ENCODE results near the gene PTPRZ1. TPM values are rescaled to one million over a fixed set of nuclear protein-coding genes. Genes with fewer than 3 reads are reported as not detected.

PTPRZ1 gene
- total and polyA plus RNA-seq, 2 donors (not counting 1 experiment from before 2014, with no cell fraction given): not detected

DNA sequence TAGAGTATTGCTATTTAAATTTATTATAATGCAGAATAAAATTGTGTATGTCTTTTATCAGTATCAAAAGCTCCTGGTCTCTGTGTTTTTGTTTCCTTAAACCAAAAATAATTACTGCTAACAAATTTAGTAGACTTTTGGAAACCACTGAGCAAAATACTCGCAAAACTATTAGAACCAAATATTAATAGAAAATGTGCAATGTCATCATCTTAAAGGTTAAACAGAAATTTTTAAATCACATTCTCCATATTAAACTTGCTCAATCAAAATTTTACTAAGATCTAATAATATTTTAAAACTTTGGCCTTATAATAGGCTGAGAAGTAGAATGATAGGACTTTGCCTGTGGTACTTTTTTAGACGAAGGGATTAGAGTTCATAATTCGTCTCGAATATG is 222.7 kb downstream of the PTPRZ1 start:
- Histone ChIP-seq H3K27me3 (replicated peaks in 1 of 4; ENCODE audit: control extremely low read depth in 1 of 4, control insufficient read depth in 3 of 4, insufficient read depth in 4 of 4, low read length in 3 of 4) (no peaks in the 10 kb centered on the region), H3K79me2 (ENCODE audit: control insufficient read depth, insufficient read depth, low read length) (no peaks in the 10 kb centered on the region), H3K9me3 (ENCODE audit: control extremely low read depth in 1 of 3, control insufficient read depth in 2 of 3, insufficient read depth in 1 of 3, low read length in 2 of 3) (no peaks in the 10 kb centered on the region), H3K4me1 (ENCODE audit: control insufficient read depth in 2 of 2, insufficient read depth in 2 of 2, low read length in 2 of 2) (peaks cover 0 to 4% of the 10 kb centered on the region in 2 donors), H2AFZ (ENCODE audit: insufficient read depth, low read depth, low read length, poor library complexity, severe bottlenecking) (no peak overlapping the region), H4K20me1 (ENCODE audit: control insufficient read depth, insufficient read depth, low read length, poor library complexity, severe bottlenecking) (no peaks in the 10 kb centered on the region), H3K27ac (ENCODE audit: low read length in 2 of 2) (no peak overlapping the region), H3K4me2 (replicated peaks; ENCODE audit: low read depth, low read length, poor library complexity, severe bottlenecking) (no peak overlapping the region), H3K9ac (ENCODE audit: low read length) (no peak overlapping the region), H3K36me3 (replicated peaks in 1 of 2; ENCODE audit: control extremely low read depth in 1 of 2, control insufficient read depth in 1 of 2, extremely low read depth in 1 of 2, insufficient read depth in 2 of 2, low read length in 1 of 2) (no peaks in the 10 kb centered on the region), H3K4me3 (ENCODE audit: control extremely low read depth in 1 of 5, extremely low read depth in 1 of 5, insufficient read depth in 1 of 5, low read depth in 2 of 5, low read length in 4 of 5) (no peak overlapping the region)
- Mint-ChIP-seq H3K4me3 (no peak overlapping the region), H3K27ac (no peak overlapping the region), H3K4me1 (peaks cover 4% of the 10 kb centered on the region), H3K27me3 (no peaks in the 10 kb centered on the region), H3K9me3 (ENCODE audit: insufficient read depth) (no peaks in the 10 kb centered on the region)
- no peak for DNase-seq
- TF ChIP-seq EZH2 (IDR thresholded peaks at IDR 0.05; ENCODE audit: borderline replicate concordance, insufficient read depth, low read depth, low read length, poor library complexity, severe bottlenecking) (no peak), CTCF (IDR thresholded peaks at IDR 0.05) (no peak)
- intact Hi-C loops (cut with micrococcal nuclease): no loop called here
- ChIA-PET CTCF (interaction anchor here (0.7 kb wide), 1 partner anchor 1067 kb away, joined by 5 read pairs; no protein-coding TSS in a partner anchor), POLR2A (no interaction called here)
- WGBS (ENCODE audit: insufficient coverage): no CpG with 5 or more reads among the region's 4 CpGs
- ATAC-seq (ENCODE audit: low read depth): no peak

DNA sequence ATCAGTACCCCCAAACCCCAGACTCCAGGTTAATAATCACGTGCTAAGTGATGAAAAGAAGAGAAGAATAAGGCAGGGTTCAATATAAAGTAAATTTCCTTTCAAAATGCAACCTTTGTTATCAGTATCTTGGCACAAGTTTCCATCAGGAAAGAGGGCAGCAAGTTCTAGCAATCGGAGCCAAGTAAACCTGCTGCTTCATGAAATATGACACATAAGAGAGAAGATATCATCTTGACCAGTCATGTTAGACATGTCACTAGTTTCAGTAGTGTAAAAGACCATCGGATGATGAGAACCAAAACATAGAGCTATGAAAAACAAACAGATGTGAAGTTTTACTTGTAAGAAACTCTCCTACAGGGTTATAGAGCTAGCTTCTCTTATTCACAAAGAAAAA is 227.1 kb downstream of the PTPRZ1 start:
- H3K79me2 ChIP-seq (ENCODE audit: control insufficient read depth, insufficient read depth, low read length): no peaks in the 10 kb centered on the region
- WGBS (ENCODE audit: insufficient coverage): no CpG with 5 or more reads among the region's 3 CpGs
- no peaks in the 10 kb centered on the region for H4K20me1 ChIP-seq (ENCODE audit: control insufficient read depth, insufficient read depth, low read length, poor library complexity, severe bottlenecking)
- ATAC-seq (ENCODE audit: low read depth) (no peak), DNase-seq (no peak)
- Mint-ChIP-seq H3K9me3 (ENCODE audit: insufficient read depth) (peaks cover 9% of the 10 kb centered on the region), H3K27me3 (no peaks in the 10 kb centered on the region), H3K27ac (no peak overlapping the region), H3K4me1 (no peaks in the 10 kb centered on the region), H3K4me3 (no peak overlapping the region)
- TF ChIP-seq EZH2 (IDR thresholded peaks at IDR 0.05; ENCODE audit: borderline replicate concordance, insufficient read depth, low read depth, low read length, poor library complexity, severe bottlenecking) (no peak), CTCF (IDR thresholded peaks at IDR 0.05) (no peak)
- POLR2A ChIA-PET: no interaction called here
- H3K4me1 ChIP-seq (ENCODE audit: control insufficient read depth in 2 of 2, insufficient read depth in 2 of 2, low read length in 2 of 2): no peaks in the 10 kb centered on the region
- no peak overlapping the region for H3K9ac ChIP-seq (ENCODE audit: low read length)
- H3K27ac ChIP-seq (ENCODE audit: low read length in 2 of 2): no peak overlapping the region
- no peaks in the 10 kb centered on the region for H3K36me3 ChIP-seq (replicated peaks in 1 of 2; ENCODE audit: control extremely low read depth in 1 of 2, control insufficient read depth in 1 of 2, extremely low read depth in 1 of 2, insufficient read depth in 2 of 2, low read length in 1 of 2)
- no peak overlapping the region for H3K4me2 ChIP-seq (replicated peaks; ENCODE audit: low read depth, low read length, poor library complexity, severe bottlenecking)
- H3K4me3 ChIP-seq (ENCODE audit: control extremely low read depth in 1 of 5, extremely low read depth in 1 of 5, insufficient read depth in 1 of 5, low read depth in 2 of 5, low read length in 4 of 5): no peak overlapping the region
- peaks cover 5 to 9% (median 7%) of the 10 kb centered on the region in 3 donors for H3K9me3 ChIP-seq (ENCODE audit: control extremely low read depth in 1 of 3, control insufficient read depth in 2 of 3, insufficient read depth in 1 of 3, low read length in 2 of 3)
- intact Hi-C loops (cut with micrococcal nuclease): no loop called here
- CTCF ChIA-PET: no interaction called here
- no peak overlapping the region for H2AFZ ChIP-seq (ENCODE audit: insufficient read depth, low read depth, low read length, poor library complexity, severe bottlenecking)
- no peaks in the 10 kb centered on the region for H3K27me3 ChIP-seq (replicated peaks in 1 of 4; ENCODE audit: control extremely low read depth in 1 of 4, control insufficient read depth in 3 of 4, insufficient read depth in 4 of 4, low read length in 3 of 4)

Measured in B cell (primary cell).